K562 (cell line): ENCODE data around the gene IL17RC. TPM values are rescaled to one million over a fixed set of nuclear protein-coding genes. Genes with fewer than 3 reads are reported as not detected.

Experiments
- SIN3A ChIP-seq, 2 experiments: fragments of 150-350 bp in 1 of 2; IDR thresholded peaks; 2 replicates each; pipeline ENCODE4 v1.6.1; 2011 to 2016; ENCODE audit warnings: borderline replicate concordance in 2 of 2, low read depth in 2 of 2, low read length in 2 of 2, mild to moderate bottlenecking in 2 of 2, moderate library complexity in 2 of 2; ENCODE audit not compliant: control insufficient read depth in 1 of 2
- SIX5 ChIP-seq, 2 experiments: IDR thresholded peaks; 2 replicates each; pipeline ENCODE4 v1.6.1; 2011; ENCODE audit warnings: low read length in 2 of 2, borderline replicate concordance in 1 of 2, low read depth in 1 of 2, mild to moderate bottlenecking in 1 of 2, moderate library complexity in 1 of 2; ENCODE audit not compliant: insufficient read depth in 1 of 2
- SREBF2 ChIP-seq: sonication (generic); formaldehyde crosslinking; IDR thresholded peaks from 2 replicates; pipeline ENCODE4 v1.4.0; 2020; ENCODE audit warnings: mild to moderate bottlenecking, missing genetic modification reagents
- XRCC4 ChIP-seq: IDR thresholded peaks from one replicate; pipeline ENCODE4 v1.6.1; 2011; ENCODE audit not compliant: insufficient read depth, insufficient read length; ENCODE audit errors: extremely low read depth
- ZNF217 ChIP-seq: sonication (generic); formaldehyde crosslinking; IDR thresholded peaks from 2 replicates; pipeline ENCODE4 v1.8.0; 2022; ENCODE audit warnings: mild to moderate bottlenecking, missing genetic modification reagents
- polyA plus RNA-seq, 8 experiments: library from polyadenylated mRNA; depleted of rRNA in 4 of 8; stranded (reverse) in 5 of 8; unstranded in 3 of 8; fragments of >200 nt; fragmentation: Nextera tagmentation in 2 of 8; fragmentation: Illumina TruSeq in 1 of 8; extraction: Ambion mirVana in 2 of 8; extraction: Trizol in 1 of 8; gene quantifications; 2 replicates each; pipeline versions ENCODE4 v1.2.1 to v1.2.3, GENCODE V29; 2011 to 2014; ENCODE audit warnings: inconsistent platforms in 1 of 8, missing spikeins in 1 of 8
- total RNA-seq, 7 experiments: library from RNA; depleted of rRNA in 6 of 7; stranded (reverse); fragments of >200 nt in 6 of 7; fragmentation: Illumina TruSeq in 2 of 7; extraction: Trizol in 2 of 7; gene quantifications; 2 replicates each; pipeline versions ENCODE4 v1.2.1 to v1.2.3, GENCODE V29; 2011 to 2021; ENCODE audit warnings: low replicate concordance in 1 of 7
- TF ChIP-seq, protein P1 (sequence below), 2 experiments: IDR thresholded peaks; 2 replicates each; pipeline ENCODE4 v1.6.1; 2011; ENCODE audit warnings: borderline replicate concordance in 1 of 2, control low read depth in 1 of 2, low read depth in 1 of 2, low read length in 1 of 2, mild to moderate bottlenecking in 1 of 2, mixed read lengths in 1 of 2, moderate library complexity in 1 of 2; ENCODE audit not compliant: insufficient read depth in 1 of 2, insufficient read length in 1 of 2, poor library complexity in 1 of 2, severe bottlenecking in 1 of 2; ENCODE audit errors: extremely low read depth in 1 of 2
- TF ChIP-seq, protein P2 (sequence below): sonication (generic); formaldehyde crosslinking; IDR thresholded peaks from 2 replicates; pipeline ENCODE4 v1.8.0; 2022; ENCODE audit warnings: mild to moderate bottlenecking, missing genetic modification reagents, borderline replicate concordance
- TF ChIP-seq, protein P3 (sequence below): sonication (generic); formaldehyde crosslinking; IDR thresholded peaks from 2 replicates; pipeline ENCODE4 v1.8.0; 2022; ENCODE audit warnings: missing genetic modification reagents, mild to moderate bottlenecking, borderline replicate concordance
- TF ChIP-seq, protein P4 (sequence below): fragments of 450-650 bp; IDR thresholded peaks from 2 replicates; pipeline ENCODE4 v1.6.1; 2016; ENCODE audit warnings: borderline replicate concordance
- TF ChIP-seq, protein P5 (sequence below), 2 experiments: fragments of 150-350 bp in 1 of 2; IDR thresholded peaks; 2 replicates each; pipeline ENCODE4 v1.6.1; 2012 to 2016; ENCODE audit warnings: low read depth in 2 of 2, low read length in 2 of 2, mild to moderate bottlenecking in 1 of 2, moderate library complexity in 1 of 2
- TF ChIP-seq, protein P6 (sequence below): sonication (generic); formaldehyde crosslinking; IDR thresholded peaks from 2 replicates; pipeline ENCODE4 v1.9.0; 2022; ENCODE audit warnings: mild to moderate bottlenecking, missing genetic modification reagents

Gene IL17RC
- total and polyA plus RNA-seq, 9 of the 15 experiments (the other 6 are each of a cell fraction or from before 2014, with no cell fraction given), result 0.15 to 11.4 (median 7.1) TPM; not detected in 1

DNA sequence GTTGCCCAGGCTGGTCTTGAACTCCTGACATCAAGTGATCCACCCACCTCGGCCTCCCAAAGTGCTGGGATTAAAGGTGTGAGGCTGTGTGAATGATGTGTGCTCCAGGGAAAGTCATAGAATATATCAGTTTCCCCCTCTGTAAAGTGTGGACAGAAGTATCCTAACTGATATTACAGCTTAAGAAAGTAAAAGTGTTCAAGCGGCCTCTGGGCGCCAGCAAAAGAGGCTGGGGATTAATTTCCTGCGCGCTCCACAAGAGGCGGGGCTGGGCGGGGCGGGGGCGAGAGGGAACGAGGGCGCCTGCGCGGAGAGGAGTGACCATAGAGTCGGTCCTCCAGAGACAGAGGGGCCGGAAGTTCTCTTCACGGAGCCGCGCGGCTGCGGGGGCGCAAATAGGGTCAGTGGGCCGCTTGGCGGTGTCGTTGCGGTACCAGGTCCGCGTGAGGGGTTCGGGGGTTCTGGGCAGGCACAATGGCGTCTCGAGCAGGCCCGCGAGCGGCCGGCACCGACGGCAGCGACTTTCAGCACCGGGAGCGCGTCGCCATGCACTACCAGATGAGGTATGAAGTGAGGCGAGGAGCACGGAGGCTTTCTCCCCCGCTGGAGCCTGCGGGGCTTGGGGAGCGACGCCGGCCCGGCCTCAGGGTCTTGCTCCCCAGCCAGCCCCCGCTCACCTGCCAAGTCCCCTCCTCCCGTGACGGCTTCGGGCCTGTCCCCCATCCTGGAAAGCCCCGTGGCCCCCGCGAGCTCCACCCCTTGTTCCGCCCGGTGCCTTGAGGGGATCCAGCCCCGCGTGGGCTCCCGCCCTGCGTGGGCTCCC, 26.4 kb upstream of the IL17RC start, which contains the start of gene JAGN1 (continued):
- TF ChIP-seq, protein P1, sequence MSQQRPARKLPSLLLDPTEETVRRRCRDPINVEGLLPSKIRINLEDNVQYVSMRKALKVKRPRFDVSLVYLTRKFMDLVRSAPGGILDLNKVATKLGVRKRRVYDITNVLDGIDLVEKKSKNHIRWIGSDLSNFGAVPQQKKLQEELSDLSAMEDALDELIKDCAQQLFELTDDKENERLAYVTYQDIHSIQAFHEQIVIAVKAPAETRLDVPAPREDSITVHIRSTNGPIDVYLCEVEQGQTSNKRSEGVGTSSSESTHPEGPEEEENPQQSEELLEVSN (IDR thresholded peaks at IDR 0.05; ENCODE audit: borderline replicate concordance in 1 of 2, extremely low read depth in 1 of 2, insufficient read depth in 1 of 2, insufficient read length in 1 of 2, low read depth in 1 of 2, low read length in 1 of 2, poor library complexity in 1 of 2, severe bottlenecking in 1 of 2), result peak; percentile 81 to 87
- 0 out of 2 replicates have a peak, but pooled peaks have one; percentile 21 for TF ChIP-seq SREBF2 (CRISPR knock-in tag)
- TF ChIP-seq, protein P2, sequence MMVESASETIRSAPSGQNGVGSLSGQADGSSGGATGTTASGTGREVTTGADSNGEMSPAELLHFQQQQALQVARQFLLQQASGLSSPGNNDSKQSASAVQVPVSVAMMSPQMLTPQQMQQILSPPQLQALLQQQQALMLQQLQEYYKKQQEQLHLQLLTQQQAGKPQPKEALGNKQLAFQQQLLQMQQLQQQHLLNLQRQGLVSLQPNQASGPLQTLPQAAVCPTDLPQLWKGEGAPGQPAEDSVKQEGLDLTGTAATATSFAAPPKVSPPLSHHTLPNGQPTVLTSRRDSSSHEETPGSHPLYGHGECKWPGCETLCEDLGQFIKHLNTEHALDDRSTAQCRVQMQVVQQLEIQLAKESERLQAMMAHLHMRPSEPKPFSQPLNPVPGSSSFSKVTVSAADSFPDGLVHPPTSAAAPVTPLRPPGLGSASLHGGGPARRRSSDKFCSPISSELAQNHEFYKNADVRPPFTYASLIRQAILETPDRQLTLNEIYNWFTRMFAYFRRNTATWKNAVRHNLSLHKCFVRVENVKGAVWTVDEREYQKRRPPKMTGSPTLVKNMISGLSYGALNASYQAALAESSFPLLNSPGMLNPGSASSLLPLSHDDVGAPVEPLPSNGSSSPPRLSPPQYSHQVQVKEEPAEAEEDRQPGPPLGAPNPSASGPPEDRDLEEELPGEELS, result 0 out of 2 replicates have a peak, but pooled peaks have one; percentile 8
- peak; percentile 59 to 80; a peak in 2 of 4 replicates for TF ChIP-seq SIN3A (IDR thresholded peaks at IDR 0.05; ENCODE audit: borderline replicate concordance in 2 of 2, control insufficient read depth in 1 of 2, low read depth in 2 of 2, low read length in 2 of 2)
- TF ChIP-seq SIX5 (IDR thresholded peaks at IDR 0.05; ENCODE audit: borderline replicate concordance in 1 of 2, insufficient read depth in 1 of 2, low read depth in 1 of 2, low read length in 2 of 2), result no peak
- TF ChIP-seq, protein P3, sequence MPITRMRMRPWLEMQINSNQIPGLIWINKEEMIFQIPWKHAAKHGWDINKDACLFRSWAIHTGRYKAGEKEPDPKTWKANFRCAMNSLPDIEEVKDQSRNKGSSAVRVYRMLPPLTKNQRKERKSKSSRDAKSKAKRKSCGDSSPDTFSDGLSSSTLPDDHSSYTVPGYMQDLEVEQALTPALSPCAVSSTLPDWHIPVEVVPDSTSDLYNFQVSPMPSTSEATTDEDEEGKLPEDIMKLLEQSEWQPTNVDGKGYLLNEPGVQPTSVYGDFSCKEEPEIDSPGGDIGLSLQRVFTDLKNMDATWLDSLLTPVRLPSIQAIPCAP (CRISPR knock-in tag), result 0 out of 2 replicates have a peak, but pooled peaks have one; percentile 14
- no peak for TF ChIP-seq XRCC4
- TF ChIP-seq, protein P4, sequence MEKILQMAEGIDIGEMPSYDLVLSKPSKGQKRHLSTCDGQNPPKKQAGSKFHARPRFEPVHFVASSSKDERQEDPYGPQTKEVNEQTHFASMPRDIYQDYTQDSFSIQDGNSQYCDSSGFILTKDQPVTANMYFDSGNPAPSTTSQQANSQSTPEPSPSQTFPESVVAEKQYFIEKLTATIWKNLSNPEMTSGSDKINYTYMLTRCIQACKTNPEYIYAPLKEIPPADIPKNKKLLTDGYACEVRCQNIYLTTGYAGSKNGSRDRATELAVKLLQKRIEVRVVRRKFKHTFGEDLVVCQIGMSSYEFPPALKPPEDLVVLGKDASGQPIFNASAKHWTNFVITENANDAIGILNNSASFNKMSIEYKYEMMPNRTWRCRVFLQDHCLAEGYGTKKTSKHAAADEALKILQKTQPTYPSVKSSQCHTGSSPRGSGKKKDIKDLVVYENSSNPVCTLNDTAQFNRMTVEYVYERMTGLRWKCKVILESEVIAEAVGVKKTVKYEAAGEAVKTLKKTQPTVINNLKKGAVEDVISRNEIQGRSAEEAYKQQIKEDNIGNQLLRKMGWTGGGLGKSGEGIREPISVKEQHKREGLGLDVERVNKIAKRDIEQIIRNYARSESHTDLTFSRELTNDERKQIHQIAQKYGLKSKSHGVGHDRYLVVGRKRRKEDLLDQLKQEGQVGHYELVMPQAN, result peak; percentile 76; the same call in 1 of the 2 replicates
- TF ChIP-seq, protein P5, sequence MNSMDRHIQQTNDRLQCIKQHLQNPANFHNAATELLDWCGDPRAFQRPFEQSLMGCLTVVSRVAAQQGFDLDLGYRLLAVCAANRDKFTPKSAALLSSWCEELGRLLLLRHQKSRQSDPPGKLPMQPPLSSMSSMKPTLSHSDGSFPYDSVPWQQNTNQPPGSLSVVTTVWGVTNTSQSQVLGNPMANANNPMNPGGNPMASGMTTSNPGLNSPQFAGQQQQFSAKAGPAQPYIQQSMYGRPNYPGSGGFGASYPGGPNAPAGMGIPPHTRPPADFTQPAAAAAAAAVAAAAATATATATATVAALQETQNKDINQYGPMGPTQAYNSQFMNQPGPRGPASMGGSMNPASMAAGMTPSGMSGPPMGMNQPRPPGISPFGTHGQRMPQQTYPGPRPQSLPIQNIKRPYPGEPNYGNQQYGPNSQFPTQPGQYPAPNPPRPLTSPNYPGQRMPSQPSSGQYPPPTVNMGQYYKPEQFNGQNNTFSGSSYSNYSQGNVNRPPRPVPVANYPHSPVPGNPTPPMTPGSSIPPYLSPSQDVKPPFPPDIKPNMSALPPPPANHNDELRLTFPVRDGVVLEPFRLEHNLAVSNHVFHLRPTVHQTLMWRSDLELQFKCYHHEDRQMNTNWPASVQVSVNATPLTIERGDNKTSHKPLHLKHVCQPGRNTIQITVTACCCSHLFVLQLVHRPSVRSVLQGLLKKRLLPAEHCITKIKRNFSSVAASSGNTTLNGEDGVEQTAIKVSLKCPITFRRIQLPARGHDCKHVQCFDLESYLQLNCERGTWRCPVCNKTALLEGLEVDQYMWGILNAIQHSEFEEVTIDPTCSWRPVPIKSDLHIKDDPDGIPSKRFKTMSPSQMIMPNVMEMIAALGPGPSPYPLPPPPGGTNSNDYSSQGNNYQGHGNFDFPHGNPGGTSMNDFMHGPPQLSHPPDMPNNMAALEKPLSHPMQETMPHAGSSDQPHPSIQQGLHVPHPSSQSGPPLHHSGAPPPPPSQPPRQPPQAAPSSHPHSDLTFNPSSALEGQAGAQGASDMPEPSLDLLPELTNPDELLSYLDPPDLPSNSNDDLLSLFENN (IDR thresholded peaks at IDR 0.05; ENCODE audit: low read depth in 2 of 2, low read length in 2 of 2), result peak in 1 of 2 experiments; percentile 79; a peak in 1 of 4 replicates
- no peak for TF ChIP-seq ZNF217 (CRISPR knock-in tag)
- TF ChIP-seq, protein P6, sequence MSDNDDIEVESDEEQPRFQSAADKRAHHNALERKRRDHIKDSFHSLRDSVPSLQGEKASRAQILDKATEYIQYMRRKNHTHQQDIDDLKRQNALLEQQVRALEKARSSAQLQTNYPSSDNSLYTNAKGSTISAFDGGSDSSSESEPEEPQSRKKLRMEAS (CRISPR knock-in tag), result peak; percentile 73
